SH-SY5Y (cell line): ENCODE results near the gene FFAR1.

ENCODE experiments used
- GATA2 ChIP-seq: IDR thresholded peaks from 2 replicates; pipeline ENCODE4 v1.6.1; 2011; ENCODE audit warnings: mild to moderate bottlenecking, low read depth, low read length
- GATA3 ChIP-seq: IDR thresholded peaks from 2 replicates; pipeline ENCODE4 v1.6.1; 2011; ENCODE audit warnings: low read depth, mild to moderate bottlenecking, low read length, moderate library complexity

DNA sequence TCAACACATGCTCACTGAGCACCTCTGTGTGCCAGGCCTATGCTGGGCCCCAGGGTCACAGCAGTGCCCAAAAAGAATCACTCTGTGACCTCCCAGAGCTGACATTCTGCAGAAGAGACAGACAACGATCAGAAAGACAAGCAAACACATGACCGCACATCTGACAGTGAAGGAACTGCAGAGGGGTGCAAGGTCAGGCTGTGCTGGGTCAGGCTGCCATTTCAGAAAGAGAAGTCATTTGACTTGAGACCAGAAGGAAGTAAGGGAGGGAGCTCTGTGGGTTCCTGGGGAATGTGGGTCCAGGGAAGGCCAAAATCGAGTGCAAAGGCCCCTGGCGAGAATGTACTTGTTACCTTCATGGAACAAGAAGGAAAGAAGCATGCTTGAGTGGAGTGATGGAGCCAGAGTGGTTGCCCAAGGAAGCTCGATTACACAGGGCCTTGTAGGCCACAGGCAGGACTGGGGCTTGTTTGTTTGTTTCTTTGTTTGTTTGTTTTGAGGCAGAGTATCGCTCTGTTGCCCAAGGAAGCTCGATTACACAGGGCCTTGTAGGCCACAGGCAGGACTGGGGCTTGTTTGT lies 30.1 kb upstream of the FFAR1 start:
- TF ChIP-seq GATA3 (no peak), GATA2 (no peak)
